ENCODE data around the gene TMEM240.
"Not testable (repeated sequence)": the region's sequence is repeated elsewhere in the genome, so short reads cannot be mapped to it uniquely, and the experiment has no call there.

The TMEM240 gene

DNA sequence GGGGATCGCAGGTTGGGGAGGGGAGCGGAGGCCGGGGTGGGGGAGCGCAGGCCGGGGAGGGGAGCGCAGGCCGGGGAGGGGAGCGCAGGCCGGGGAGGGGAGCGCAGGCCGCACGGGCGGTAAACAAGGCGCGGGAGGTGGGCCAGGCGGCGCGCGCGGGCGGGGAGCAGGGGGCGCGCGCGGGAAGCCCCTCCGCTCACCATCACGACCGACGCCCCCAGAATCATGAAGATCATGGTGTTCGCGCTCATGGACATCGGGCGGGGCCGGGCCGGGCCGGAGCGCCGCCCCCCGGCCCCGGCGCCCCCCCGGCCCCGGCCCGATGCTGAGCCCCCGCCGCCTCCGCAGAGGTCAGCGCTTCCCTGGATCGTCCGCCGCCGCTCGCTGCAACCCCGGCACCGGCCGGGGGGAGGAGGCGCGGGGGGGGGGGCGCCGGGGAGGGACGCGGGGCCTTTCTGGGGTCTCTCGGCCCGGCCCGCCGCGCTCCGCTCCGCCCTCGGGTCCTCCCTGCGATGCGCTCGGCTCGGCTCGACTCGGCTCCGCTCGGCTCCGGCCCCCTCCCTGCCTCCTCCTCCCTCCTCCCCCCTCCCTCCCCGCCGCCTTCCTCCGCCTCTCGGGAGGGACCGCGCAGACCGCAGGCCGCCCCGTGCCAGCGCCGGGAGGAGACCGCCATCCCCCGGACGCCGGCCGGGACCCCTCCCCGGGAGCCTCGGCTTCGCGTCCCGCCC is at the start of gene TMEM240:
TSS of gene TMEM240 (minus strand) at position 535 of the 728 bp plus-strand sequence. CDS start at position 257, 278 bp downstream.
- peak; percentile 51 for DNase-seq

DNA sequence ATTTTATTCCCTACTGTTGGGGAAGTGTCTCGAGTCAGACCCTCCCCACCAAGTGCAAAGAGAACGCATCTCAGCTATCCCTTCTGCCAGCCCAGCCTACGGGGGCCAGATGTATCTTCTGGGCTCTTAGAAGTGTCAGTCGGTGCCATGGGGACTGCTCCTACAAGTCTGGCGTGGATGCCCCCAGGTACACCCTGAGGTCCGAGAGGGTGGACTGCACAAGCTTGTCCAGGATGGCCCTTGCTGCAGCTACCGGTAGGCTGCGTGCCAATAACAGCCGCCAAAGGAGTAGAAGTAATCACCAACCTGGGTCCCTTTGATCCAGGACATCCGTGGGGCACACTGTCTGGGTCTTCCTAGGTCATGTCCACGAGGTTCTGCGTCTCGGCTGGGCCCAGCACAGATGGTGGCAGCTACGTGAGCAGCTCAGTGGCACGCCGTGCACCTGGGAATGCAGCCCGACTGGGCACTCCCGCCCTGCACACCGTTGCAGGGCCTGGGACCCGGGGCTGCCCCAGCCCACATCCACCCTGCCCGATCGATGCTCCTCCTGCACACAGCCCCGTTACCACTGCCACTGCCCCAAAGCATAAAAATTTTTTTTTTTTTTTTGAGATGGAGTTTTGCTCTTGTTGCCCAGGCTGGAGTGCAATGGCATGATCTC is 43.1 kb upstream of the TMEM240 start:
- DNase-seq: no peak

DNA sequence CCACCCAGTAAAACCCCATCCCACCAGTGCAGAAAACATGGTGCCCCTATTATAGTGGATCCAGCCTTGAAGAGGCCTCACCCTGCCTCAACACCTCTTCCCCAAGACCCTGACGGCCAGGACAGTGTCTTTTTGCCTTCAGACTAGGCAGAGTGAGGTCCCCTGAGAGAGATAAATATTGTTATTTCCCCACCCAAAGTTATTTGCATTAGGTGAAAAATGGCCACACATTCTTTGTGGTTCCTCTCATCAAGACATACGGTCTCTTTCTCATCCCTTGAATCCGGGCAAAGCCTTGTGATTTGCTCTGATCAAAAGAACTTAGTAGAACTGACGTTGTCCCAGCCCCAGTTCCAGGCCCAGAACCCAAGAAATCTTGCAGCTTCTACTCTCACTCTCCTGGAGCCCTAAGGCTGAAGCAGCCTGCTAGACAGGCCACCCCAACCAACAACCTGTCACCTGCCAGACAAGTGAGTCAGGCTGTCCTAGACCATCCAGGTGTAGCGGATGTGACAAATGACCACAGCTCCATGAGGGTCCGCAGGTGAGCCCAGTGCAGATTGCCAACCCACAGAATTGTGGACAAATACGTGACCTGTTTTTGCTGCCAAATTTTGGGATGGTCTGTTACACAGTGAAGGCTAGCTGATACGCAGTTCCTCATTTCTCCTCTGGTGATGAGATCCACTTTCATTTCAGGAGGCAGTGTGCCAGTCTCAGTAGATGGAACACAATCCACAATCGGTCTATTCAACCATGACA is 42.3 kb upstream of the TMEM240 start:
- DNase-seq: no peak

DNA sequence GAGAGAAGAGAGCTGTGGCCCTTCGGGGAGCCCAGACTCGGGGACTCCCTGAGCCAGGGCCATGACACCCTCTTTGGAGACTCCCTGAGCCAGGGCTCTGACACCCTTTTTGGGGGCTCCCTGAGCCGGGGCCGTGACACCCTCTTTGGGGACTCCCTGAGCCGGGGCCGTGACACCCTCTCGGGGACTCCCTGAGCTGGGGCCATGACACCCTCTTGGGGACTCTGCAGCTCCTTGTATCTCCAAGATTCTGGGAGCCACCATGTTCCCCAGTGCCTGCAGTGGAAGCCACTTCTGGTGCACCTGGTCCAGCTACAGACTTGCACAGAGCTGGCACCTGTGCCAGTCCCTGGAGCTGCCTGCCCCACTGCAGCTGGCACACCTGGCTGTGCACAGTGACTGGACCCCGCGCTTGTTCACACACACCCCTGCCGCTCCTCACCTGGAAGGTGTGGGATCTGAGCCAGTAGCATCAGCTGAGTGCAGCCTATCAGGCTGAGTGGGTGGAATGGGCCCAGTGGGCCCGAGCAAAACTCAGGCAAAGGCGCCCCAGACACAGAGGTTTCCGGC is 38.0 kb upstream of the TMEM240 start:
- DNase-seq: no peak

DNA sequence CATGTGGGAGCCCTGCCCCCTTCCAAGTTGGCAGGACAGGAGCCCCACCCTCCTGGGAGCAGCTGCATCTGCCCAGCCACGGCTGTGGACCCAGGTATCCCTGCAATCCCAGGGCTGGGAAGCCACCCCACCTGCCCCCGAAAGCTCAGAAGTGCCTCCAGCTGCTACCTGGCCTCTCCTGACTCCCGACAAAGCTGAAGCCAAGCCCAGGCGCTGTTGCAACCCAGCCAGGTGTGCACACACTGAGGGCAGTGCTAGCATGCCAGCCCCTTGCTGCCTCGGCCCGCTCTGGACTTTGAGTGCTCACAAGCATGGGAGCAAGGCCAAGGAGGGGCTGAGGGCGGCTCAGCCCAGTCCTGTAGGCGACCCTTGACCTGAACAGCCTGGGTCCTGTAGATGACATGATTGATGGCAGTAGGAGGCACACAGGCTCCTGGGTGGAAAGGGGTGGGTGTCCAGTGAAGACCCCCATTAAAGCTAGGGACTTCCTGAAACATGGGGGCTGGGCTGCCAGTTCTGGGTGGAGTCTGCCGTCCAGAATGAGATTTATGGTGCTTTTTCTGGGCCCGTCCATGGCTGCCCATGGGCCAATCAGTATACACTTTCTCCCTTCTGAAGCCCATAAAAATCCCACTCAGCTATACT is 37.1 kb upstream of the TMEM240 start:
- DNase-seq: no peak

DNA sequence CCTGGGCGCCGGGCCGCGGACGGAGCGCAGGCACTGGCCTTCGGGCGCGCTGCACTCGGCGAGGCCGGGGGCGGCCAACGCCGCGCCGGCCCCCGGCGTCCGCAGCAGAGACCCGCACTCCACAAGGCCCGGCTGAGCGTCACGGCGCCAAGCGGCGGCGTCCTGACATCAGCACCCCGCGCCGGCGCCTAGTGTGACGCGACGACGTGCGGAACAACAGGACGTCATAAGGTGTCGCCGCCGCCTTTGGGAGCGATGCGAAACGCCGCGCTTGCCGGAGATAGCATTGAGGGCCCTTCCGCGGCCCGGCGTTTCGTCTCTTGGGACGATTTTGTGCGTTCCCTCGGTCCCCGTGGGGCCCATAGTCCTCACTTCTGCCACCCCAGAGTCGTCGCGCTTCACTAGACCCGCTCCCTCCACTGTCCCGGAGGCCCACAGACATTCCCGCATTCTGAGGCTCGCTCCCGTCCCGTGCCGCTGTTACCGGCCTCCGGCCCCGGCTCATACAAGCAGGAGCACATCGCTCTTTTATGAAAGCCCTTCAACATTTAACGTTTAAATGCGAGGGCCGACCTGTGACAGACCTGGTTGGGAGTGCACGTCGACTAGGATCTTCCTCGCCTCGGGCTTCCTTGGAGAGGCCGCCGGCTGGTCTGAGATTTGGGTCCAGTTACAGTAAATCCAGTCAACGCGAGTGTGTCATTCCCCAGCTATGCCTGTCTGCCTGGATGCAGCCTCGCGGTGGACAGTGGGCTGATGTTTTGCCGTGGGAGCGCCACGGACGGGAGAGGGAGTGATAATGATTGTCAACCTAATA is 34.5 kb upstream of the TMEM240 start, which contains the start of gene SSU72:
TSS of gene SSU72 (minus strand) at position 143 of the 817 bp plus-strand sequence. CDS start 306 bp downstream, outside the sequence.
- peak; percentile 79 for DNase-seq

DNA sequence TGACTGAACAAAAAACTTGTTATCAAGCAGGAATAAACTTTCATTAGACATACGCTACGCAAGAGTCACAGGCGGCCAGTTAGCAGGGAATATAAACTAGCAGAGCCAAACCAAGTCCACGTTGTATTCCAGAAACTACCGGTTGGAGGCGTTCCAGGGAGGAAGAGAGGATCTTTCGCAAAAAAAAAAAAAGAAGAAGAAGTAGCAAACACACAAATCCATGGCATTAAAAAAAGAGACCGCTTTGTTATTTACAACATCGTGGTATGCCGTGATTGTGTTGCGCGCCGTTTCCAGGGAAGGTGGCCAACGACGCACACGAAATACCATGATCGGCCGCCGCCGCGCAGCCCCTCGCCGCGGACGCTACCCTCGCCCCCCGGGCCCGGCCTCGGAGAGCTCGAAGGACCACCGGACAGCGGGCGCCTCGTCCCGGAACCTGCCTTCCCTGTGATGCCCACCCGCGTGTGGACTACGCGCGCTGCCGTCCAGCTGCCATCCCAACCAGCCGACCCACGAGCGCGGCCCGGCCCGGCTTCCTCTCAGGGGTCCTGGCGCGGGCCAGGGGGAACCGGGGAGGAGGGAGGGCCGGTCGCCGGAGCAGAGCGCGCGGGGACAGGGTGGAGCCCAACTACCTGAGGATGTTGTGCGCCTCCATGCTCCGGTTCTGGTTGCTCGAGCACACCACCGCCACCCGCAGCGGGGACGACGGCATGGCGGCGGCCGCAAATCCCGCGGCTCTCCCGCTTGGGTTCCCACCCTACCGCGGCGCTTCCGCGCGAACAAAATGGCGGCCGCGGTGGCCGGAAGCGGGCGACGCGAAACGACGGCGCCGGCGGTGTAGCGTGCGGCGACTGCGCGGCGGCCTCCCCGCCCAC is 33.7 kb upstream of the TMEM240 start:
- peak; percentile 39 for DNase-seq

DNA sequence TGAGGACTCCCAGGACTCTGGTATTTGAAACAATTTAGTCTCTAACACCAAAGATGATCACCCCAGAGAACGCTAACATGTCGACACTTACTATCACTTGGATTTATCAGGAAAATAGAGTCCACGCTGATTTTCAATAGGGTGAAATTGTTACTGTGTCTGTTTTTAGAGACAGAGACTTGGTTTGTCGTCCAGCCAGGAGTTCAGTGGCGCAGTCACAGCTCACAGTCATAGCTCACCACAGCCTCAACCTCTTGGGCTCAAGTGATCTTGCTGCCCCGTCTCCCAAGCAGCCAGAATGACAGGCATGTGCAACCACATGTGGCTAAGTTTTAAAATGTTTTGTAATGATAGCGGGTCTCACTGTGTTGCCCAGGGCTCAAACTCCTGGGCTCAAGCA is 28.9 kb upstream of the TMEM240 start:
- DNase-seq: no peak

DNA sequence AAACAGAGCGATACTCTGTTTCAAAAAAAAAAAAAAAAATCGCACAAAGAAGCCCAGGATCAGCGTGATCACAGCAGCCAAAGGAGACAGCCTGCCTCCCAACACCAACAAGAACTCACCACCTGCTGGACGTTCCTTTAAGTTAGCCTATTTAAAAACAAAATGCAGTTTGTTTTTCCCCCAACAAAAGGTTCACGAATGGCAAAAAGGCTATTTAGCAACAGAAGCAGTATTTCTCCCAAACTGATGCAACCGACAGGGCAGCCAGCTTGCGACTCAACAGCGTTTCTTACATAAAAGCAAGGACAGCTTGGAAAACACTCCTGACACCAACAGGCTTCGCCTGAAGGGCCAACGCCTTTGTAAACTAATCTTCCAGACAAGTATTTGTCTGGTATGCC is 27.5 kb upstream of the TMEM240 start:
- no peak for DNase-seq

DNA sequence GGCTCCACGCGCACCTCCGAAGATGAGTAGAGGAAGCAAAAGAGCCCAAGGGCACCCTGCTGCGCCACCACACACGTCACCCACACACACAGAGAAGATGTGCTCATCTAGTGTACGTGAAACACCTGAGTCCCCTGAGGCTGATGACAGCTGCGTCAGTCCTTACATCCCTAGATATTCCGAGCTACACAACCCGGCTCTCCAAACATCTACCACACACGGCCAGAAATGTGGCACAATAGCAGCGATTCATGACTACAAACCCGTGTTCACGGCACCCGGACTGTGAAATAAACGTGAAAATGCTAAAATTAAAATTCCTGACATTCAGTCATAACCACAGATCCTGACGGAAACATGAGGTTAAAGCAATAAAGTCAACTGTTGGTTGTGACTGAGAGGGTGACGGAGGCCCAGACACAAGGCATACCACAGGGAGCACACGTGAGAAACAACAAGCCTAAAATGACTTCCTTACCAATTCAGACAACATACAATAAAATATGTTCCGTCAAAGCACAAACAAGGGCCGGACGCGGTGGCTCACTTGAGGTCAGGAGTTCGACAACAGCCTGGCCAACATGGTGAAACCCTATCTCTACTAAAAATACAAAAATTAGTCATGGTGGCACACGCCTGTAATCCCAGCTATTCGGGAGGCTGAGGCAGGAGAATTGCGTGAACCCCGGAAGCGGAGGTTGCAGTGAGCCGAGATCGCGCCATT is 26.9 kb upstream of the TMEM240 start:
- DNase-seq: no peak

DNA sequence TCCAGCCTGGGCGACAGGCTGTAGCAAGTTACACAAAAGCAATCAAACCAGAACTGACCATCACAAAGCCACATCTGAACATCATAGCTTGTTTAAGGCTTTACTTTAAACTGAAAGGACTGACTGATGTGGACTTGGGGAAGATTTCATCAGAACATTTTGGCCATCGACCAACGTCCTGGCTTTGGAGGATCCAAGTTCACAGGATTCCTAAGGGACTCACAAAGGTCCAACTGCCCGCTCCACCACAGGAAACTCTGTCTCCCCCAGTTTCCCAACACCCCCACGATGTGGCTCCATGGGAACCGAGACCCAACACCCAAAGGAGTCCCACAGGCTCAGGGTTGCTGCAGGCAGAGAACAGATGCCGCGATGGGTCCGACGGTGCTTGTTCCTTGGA is 24.9 kb upstream of the TMEM240 start:
- no peak for DNase-seq

DNA sequence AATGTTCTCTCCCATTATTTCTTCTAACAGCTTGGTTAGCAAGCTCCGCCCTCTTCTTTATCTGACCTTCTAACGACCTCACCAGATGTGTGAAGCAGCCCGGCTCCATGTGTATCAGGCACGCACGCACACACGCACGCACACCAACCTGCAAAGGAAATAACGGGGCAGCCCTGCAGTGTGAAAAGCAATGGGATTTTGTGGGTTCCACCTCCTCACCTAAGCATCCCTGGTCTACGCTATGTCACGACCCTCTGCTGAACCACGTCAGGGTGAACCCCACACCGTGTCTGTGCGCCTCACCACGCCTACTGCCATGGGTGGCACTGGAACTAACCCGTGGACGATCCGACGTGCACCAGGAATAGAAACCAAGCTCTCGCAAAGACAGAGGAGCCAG is 23.8 kb upstream of the TMEM240 start:
- no peak for DNase-seq

DNA sequence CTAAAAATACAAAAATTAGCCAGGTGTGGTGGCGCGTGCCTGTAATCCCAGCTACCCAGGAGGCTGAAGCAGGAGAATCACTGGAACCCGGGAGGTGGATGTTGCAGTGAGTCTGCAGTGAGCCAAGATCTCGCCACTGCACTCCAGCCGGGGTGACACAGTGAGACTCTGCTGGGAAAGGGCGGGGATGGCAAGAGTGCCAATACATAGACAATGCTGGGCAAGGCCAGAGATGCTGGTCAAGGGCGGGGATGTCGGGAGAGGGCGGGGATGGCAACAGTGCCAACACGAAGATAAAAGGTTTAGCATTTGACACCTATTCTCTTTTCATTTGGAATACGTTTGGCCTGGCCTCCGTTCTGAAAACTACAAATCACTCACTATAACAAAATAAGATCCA is 23.3 kb upstream of the TMEM240 start:
- no peak for DNase-seq

DNA sequence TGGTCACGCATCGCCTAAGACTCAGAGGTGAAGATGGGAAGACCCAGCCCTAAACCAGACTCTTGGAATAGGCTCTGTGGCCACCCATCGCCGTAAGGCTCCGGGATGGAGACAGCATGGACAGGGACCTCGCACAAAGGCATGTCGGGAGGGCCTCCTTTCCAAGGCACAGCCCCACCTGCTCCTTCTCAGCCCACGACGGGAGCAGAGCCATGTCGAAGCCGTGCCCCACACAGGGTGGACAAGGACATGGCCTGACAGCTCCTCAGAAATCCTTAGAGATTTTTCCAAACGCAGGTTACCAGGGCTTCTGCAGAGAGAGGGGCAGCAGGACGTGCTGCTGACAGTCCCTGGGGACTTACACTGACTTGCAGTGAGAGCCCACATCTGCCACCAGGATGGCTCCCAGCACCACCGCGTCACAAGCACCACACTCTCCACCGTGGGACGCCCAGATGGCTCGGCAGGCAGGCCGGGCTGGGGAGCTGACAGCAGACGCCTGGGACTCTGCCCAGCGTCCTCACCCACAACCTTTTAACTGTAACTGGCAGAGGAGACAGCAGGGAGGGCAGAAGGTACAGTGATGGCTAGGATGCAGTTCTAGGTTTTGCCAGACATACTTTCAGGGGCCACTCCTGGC is 22.3 kb upstream of the TMEM240 start:
- no peak for DNase-seq

DNA sequence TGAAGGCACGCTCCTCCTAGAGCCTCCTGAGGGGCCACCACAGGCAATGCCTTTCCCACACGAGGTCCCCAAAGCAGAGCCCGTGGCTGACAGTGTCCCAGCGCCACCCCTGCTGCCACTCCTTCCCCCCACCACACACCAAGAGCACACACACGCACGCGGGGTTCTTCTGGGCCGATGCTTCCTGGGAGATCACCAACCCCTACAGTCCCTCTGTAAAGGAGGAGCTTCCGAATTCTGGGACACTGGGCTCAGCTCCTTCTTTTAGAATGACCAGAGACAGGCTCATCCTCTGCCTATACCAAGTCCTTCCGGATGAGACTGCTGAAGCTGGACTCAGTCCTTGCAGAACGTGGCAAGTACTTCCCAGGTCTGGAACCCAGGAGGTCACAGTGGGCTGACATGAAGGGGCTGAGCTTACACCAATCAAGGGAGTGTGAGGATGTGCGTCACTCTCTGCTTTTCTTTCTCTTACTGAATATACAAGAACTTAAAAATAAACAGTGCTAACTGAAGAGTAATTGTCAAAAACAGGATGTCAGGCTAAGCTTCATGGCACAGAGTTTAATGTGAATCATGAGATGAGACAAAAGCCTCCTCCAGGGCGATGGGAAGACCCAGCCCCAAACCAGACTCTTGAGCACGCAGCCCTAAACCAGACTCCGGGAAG is 21.5 kb upstream of the TMEM240 start:
- no peak for DNase-seq

DNA sequence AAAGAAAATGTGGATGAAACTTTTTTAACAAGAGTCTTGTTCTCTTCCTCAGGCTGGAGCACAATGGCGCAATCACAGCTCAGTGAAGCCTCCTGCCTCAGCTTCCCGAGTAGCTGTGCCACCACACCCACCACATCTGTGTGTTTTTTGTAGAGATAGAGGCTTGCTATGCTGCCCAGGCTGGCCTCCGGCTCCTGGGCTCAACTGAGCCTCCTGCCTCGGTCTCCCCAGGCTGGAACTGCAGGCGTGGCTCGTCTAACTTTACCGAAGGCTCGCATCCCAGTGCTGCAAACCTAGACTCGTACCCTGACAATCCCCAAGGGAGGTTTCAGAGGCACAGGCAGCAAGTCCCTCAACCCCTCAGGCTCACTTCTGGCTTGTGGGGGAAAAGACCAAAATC is 19.8 kb upstream of the TMEM240 start:
- no peak for DNase-seq

DNA sequence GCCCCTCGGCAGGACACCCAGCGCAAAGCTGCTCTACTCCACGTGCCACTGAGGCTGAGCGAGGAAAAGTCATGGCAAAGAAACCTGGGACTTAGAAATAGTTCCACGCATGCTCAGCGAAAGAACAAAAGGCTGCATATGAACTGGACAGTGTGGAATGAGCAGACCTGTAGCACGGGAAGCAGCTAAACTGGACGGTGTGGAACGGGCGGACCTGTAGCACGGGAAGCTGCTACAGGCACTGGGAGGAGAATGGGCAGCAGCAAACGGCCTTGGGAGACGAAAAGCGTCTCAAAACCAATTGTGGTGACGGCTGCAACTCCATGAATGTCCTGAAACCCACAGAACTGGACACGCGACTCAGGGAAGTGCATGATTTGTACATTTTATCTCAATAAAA is 18.6 kb upstream of the TMEM240 start:
- no peak for DNase-seq

DNA sequence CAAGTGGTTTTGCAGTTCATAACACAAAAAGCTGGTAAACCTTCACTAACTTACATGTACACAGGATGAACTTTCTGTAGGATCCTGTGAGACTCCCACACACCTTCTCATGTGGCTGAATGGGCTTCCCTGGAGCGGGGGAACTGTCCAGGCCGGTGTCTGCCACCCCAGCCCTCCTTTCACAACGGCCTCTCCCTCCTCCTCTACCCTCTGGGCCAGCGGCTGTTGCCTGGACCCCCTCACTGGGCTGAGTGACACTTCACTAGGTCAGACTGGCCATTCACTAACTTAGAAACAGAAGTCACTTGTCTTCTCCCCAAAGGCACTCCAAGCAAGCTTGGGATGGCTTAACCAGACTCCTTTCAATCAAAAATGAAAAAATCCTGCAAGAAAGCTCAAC is 18.2 kb upstream of the TMEM240 start:
- no peak for DNase-seq

DNA sequence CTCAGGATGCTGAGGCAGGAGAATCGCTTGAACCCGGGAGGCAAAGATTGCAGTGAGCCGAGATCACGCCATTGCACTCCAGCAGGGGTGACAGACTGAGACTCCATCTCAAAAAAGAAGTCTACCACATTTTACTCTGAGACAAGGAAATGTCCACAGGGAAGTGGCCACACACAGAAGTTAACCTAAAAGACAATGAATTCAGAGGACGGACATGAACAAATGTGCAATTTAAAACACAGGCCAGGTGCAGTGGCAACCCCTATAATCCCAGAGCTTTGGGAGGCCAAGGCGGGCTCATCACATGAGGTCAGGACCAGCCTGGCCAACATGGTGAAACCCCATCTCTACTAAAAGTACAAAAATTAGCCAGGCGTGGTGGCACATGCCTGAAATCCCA is 17.3 kb upstream of the TMEM240 start:
- DNase-seq: not testable (repeated sequence)

Data from NCI-H526 treated with DMSO at 0.1 percent for 48 hours (cell line).